GM12872 (cell line): ENCODE data around the gene PGC.

Source experiments
- TF ChIP-seq, protein P1 (sequence below): IDR thresholded peaks from 3 replicates; pipeline ENCODE4 v1.5.1; 2011; ENCODE audit warnings: low read depth, mild to moderate bottlenecking, low read length, moderate library complexity; ENCODE audit not compliant: insufficient read depth

PGC gene

DNA sequence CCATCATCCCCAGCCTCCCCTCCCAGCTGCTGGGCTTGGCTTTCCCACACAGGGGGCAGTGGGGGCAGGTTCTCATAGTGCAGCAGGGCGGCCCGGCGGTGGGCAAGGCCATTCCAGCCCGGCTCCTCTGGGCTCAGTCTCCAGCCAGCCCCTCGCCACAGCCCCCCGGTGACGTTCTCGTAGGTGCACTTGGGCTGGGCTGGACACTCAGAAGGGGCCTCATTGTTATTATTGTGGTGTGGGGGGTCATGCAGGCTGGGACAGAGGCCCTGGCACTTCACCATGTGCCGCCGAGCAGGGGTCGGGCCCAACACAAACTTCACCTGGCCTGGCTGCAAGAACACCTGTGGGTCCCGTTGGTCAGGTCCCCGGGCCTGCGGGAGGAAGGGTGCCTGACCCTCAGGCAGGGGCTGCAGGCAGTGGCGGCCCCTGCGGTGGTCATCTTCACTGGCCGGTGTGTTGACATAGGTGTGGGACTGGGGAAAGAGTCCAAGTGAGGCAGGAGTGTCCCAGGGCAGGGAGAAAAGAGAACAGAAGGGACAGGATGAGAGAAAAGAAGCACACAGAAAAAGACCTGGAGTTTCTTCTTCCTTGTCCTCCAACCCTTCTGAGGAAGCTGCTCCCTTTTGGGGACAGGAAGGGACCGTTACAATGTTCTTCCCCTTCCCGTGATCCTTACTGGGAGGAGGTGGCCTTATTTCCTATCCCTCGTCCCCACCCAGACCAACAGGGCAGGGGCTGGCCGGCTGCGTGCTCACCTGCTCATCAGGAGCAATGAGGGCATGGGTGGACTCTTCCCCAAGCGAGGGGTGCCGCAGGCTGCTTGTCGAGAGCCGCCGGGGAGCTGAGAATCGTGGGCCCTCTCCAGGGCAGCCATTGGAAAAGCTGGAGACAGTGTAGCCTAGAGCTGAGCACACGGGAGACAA, 24.1 kb upstream of the PGC start:
- TF ChIP-seq, protein P1, sequence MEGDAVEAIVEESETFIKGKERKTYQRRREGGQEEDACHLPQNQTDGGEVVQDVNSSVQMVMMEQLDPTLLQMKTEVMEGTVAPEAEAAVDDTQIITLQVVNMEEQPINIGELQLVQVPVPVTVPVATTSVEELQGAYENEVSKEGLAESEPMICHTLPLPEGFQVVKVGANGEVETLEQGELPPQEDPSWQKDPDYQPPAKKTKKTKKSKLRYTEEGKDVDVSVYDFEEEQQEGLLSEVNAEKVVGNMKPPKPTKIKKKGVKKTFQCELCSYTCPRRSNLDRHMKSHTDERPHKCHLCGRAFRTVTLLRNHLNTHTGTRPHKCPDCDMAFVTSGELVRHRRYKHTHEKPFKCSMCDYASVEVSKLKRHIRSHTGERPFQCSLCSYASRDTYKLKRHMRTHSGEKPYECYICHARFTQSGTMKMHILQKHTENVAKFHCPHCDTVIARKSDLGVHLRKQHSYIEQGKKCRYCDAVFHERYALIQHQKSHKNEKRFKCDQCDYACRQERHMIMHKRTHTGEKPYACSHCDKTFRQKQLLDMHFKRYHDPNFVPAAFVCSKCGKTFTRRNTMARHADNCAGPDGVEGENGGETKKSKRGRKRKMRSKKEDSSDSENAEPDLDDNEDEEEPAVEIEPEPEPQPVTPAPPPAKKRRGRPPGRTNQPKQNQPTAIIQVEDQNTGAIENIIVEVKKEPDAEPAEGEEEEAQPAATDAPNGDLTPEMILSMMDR = no peak

DNA sequence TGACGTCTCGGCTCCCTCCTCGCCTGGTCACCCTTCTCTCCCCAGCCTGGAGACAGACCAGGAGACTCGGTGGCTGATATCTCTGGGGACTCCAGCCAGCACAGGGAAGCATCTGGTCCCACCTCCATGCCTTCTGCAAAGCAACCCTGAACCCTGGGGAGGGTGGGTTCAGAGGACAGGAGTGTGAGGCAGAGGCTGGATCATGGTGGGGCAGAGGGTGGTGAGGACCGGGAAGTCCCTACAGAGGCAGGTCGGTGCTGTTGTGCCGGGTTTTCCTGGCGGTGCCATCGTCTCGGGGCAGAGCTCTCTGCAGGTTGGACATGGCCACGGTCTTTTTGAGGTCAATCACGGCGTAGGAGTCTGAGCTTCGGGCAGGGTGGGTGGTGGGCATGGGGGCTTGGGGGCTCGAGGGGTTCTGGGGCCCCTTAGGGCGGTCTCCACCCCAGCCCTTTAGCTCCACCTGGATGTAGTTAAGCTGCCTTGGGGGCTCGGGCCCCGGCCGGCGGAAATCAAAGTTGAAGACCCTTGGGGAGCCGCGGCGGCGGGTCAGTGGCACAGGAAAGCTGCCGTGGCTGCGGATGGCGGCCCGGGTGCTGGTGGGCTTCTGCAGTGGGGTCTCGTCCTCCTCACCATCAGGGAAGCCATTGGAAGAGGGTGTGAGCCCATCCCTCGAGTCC, 23.3 kb upstream of the PGC start:
- TF ChIP-seq, protein P1 = no peak

DNA sequence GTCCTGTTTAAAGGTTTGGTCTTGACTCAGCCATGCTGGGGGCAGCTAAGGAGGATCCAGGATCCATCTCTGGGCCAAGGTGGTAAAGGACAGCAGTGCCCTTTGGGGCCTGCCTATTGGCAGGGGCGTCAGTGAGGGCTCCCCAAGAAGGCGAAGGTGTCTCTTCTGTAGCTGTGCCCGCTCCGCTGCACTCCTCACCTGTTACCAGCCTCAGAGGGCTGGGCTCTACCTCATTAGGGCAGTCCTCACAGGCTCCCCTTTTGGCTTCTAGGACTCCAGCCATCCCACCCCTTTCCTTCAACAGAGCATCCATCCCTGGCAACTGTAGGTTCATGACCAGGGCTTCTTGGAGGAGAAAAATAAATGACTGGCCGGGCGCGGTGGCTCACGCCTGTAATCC, 22.2 kb upstream of the PGC start:
- TF ChIP-seq, protein P1 = no peak

DNA sequence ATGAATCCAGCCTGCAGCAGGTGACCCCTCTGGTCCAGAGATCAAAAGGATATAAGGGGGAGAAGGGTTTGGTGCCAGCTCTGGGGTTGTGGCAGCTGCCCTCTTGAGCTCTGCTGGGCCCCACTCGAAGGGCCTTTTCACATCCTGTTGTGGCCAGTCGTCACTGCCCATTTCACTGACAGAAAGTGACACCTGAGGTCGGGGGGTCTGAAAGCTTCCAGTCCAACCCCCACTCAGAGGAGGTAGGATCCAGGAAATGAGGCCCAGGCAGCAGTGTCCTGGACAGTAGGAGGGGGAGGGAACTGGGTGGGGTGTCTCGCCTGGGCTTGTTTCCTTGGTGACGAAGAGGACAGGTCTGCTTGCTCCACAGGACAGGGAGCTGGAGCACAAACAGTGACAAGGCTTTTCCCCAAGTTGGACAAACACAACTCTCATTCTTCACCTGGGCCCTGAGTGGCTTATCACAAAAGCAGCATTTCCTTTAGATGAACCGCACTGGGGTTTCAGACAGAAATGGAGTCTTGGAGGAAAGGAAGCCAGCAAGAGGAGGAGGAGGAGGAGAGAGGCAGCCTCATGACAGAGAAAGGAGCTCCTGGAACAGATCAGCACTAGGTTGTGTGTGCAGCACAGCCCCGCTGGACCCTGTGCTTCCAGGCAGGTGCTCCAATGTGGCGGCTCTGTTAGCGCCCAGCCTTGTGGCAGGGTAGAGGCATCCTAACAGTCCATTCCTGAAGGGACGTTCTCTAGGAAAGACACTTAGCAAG, 21.5 kb upstream of the PGC start:
- TF ChIP-seq, protein P1 = no peak

DNA sequence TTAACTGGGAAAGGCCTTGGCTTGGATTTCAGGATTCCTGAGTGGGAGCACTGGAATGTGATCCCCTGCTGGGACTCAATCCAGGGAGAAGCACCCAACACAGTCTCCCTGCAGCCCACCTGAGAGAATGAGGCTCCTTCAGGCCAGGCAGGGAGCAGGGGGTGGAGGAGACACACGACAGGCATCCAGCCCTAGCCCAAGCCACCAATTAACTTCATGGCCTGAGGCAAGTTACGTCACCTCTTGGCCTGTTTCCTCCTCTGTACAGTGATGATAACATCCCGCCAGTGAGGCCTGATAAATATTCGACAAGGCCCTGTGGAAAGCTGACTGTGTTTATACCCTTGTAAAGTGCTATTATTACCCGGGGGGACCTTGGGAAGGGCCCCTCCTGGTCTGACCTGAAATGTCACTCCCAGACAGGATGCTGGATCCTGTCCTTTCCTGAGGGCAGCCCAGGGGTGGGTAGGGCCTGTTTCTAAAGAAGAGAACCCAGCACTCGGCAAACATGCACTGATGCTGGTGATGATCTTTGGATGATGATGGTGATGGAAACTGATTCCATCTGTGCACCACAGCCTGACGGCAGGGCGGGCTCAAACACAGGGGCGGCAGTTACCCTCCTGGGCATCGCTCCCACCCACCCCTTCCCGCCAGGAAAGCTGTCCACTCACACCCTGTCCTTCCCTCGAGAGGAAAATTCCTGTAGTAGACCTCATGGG, 20.1 kb upstream of the PGC start:
- TF ChIP-seq, protein P1 = no peak

DNA sequence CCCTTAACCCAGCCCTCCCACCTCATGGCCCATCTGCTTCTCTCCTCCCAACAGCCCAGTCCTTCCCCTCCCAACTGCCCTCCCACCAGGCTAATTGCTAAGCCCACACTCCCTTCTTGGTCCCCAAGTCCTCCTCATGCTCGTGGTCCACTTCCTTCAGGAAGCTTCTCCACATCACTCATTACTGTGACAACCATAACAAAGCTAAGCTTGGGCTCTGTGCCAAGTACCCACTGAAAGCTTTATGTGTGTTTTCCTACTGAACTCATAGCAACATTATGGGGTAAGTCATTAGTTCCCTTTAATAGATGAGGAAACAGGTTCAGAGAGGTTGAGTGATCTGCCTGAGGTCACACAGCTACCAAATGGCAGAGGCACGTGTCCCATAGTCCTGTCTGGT, 16.3 kb upstream of the PGC start:
- TF ChIP-seq, protein P1 = no peak
